Measurements from ENCODE around the gene GUCY2F. TPM values are rescaled to one million over a fixed set of nuclear protein-coding genes. Genes with fewer than 3 reads are reported as not detected.

Gene GUCY2F
- total and polyA plus RNA-seq, 2 donors (not counting 3 experiments of a cell fraction or from before 2014, with no cell fraction given), result 0.01 TPM; not detected in 1

DNA sequence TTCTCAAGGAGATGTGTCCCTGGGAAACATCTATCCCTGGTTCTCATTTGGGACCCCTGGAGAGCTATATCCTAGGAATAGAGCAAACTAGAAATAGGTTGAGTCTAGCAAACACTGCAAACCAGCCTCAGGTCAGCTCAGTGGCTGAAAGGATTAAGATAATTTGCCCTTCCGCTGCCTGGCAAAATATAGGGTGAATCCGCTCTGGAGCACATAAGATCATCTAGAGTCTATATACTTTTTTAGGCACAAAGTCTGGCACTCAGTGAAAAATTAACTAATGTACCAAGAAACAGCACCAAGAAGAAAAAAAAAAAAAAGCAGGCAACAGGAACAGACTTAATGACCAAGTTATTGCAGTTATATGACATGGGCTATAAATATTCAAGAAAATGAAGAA is 7.3 kb upstream of the GUCY2F start:
- CTCF ChIA-PET, result interaction anchor here (0.7 to 2.3 kb wide), 4 partner anchors 14 to 402 kb away, joined by 3 to 8 read pairs (median 4); no protein-coding TSS in a partner anchor

More for the DNA sequence above, 7.3 kb upstream of the GUCY2F start:
- intact Hi-C loops (cut with micrococcal nuclease), result loop anchor here (5.0 kb wide), 1 partner anchor 48 kb away; the partner anchor contains the start of gene NXT2
- no peaks in the 10 kb centered on the region for H3K4me1 ChIP-seq (ENCODE audit: control insufficient read depth, extremely low read depth, insufficient read depth, low read length)
- H3K27me3 ChIP-seq (ENCODE audit: control insufficient read depth in 2 of 2, insufficient read depth in 2 of 2, low read length in 2 of 2), result peaks cover 2% of the 10 kb centered on the region in 2 experiments
- DNase-seq (ENCODE audit: low read depth, low spot score), result no peak
- TF ChIP-seq CTCF (IDR thresholded peaks at IDR 0.05; ENCODE audit: extremely low read depth in 1 of 2, insufficient read depth in 1 of 2, low read depth in 1 of 2, low read length in 2 of 2) (no peak), POLR2A (IDR thresholded peaks at IDR 0.05; ENCODE audit: low read depth, low read length) (no peak), GATA2 (IDR thresholded peaks at IDR 0.05; ENCODE audit: insufficient read depth, insufficient read length, low read depth, low read length) (no peak), FOS (IDR thresholded peaks at IDR 0.05; ENCODE audit: borderline replicate concordance, insufficient read depth, low read length) (no peak), EZH2 (IDR thresholded peaks at IDR 0.05; ENCODE audit: borderline replicate concordance, low read depth, low read length, severe bottlenecking) (no peak), MYC (IDR thresholded peaks at IDR 0.05; ENCODE audit: low read depth, low read length) (no peak)
- no peak for FAIRE-seq
- H3K4me3 ChIP-seq (replicated peaks in 1 of 3; ENCODE audit: insufficient read depth in 1 of 3, low read depth in 1 of 3, low read length in 3 of 3), result no peak overlapping the region
- no peaks in the 10 kb centered on the region for H3K9me1 ChIP-seq (replicated peaks; ENCODE audit: control insufficient read depth, extremely low read depth, insufficient read depth, low read length)
- H2AFZ ChIP-seq (ENCODE audit: low read depth, low read length), result no peak overlapping the region
- H3K79me2 ChIP-seq (ENCODE audit: control insufficient read depth, insufficient read depth, low read length), result no peaks in the 10 kb centered on the region
- H4K20me1 ChIP-seq (replicated peaks; ENCODE audit: control insufficient read depth, extremely low read depth, insufficient read depth, low read length), result no peaks in the 10 kb centered on the region
- BruUV-seq (replicated peaks), result no TSS peak
- H3K9me3 ChIP-seq (replicated peaks; ENCODE audit: control insufficient read depth, insufficient read depth, low read length), result no peaks in the 10 kb centered on the region
- H3K36me3 ChIP-seq (ENCODE audit: control insufficient read depth in 2 of 2, extremely low read depth in 1 of 2, insufficient read depth in 2 of 2, low read length in 2 of 2), result no peaks in the 10 kb centered on the region
- POLR2A ChIA-PET, result no interaction called here
- H3K4me2 ChIP-seq (ENCODE audit: insufficient read depth, low read length), result no peak overlapping the region
- H3K27ac ChIP-seq (ENCODE audit: insufficient read depth, low read depth, low read length), result no peak overlapping the region
- dilution Hi-C loops (cut with MboI; ENCODE audit: extremely low pct_ligation_motif_present, low sequenced_read_pairs), result no loop called here
- H3K9ac ChIP-seq (replicated peaks; ENCODE audit: extremely low read depth, insufficient read depth, low read length), result no peak overlapping the region

All from endothelial cell of umbilical vein (primary cell).